GM19372 (cell line): ENCODE results near the gene IL12RB2.

Source experiments
- ATAC-seq: cut with Tn5 transposase; IDR thresholded peaks from one replicate; pipeline ENCODE4 v1.9.1; 2021; ENCODE audit warnings: mild to moderate bottlenecking, low read depth, moderate library complexity; ENCODE audit not compliant: unreplicated experiment

Gene IL12RB2

GRCh38 chr1:67312615-67313014, 4.9 kb downstream of the IL12RB2 start:
- no peak for ATAC-seq

- no peak for ATAC-seq
These were observed 6.4 kb downstream of the IL12RB2 start for GRCh38 chr1:67313934-67314671.

DNA sequence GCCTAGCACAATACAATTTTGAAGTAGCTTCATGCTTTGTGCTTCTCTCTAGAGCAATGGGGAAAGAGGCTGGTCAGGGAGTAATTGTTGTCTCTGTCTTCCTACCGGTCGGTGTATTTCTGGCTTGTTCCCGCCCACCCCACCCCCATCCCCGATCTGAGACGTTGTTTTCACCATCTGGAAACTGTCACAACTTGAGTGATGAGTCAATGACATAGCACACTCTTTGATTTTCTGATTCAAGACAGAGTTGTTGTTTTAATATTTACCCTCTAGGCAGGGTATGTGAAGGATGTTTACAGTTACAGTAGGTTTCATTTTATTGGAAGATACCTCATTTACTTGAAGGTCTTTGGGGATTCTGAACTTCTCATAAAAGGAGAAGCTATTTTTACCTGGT, 7.0 kb downstream of the IL12RB2 start:
- ATAC-seq, result no peak

DNA sequence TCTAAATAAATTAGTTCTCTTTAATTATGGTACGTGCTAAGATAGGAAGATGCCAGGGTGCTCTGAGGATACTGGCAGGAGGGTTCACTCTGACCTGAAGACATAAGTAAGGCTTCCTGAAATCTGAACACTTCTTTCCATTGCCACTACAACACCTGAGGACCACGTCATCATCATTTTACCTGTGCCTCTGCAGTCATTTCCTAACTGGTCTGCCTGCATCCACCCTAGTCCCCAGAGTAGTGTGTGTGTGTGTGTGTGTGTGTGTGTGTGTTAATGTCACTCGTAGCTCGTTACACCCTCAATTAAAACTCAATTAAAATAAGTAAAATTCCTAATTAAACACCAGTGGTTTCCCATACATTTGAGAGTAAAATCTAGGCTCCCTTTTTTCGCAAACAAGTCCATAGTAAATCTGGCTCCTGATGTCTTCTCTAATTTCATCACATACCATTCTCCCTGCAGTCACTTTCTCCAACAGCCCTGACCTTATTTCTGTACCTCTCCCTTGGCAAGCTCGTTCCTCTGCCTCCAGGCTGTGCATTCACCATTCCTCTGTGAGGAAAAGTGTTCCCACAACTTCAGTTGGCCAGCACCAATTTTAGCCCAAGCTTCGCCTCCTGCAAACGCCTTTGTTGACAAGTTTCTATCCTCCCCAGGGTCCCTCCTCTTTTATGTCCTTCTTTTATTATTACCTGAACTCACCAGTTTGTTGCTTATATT, 8.7 kb downstream of the IL12RB2 start:
- ATAC-seq, result no peak

GRCh38 chr1:67316918-67317317, 9.2 kb downstream of the IL12RB2 start:
- no peak for ATAC-seq

GRCh38 chr1:67317803-67318202, 10.1 kb downstream of the IL12RB2 start:
- no peak for ATAC-seq

DNA sequence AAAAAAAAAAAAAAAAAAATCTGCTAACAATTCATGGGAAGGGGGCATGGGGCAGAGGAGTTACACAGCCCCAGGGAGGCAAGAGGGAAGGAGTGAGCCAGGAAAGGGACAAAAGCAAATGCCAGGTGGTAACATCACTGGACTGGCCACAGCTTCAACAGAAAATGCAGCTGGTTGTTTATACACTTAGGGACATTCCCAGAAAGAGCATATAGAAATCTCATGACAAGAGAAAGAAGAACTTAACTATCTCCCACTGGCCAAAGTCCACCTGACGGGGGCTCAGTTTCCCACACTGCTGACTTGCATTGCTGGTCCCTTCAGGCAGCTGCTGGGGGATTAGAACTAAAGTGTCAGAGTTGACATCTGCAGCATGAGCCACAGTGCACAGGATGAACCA, 14.8 kb downstream of the IL12RB2 start:
- ATAC-seq, result no peak

GRCh38 chr1:67323087-67323486, 15.4 kb downstream of the IL12RB2 start:
- no peak for ATAC-seq

DNA sequence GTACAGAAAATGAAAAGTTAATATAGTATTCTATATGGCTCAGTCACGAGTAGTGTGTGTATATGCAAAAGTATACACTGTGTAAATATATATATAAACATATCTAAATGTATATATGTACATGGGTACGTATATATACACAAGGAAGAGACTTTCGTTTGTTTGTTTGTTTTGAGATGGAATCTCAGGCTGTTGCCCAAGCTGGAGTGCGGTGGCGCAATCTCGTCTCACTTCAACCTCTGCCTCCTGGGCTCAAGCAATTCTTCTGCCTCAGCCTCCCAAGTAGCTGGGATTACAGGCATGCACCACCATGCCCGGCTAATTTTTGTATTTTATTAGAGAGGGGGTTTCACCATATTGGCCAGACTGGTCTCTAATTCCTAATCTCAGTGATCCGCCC, 16.4 kb downstream of the IL12RB2 start:
- no peak for ATAC-seq

DNA sequence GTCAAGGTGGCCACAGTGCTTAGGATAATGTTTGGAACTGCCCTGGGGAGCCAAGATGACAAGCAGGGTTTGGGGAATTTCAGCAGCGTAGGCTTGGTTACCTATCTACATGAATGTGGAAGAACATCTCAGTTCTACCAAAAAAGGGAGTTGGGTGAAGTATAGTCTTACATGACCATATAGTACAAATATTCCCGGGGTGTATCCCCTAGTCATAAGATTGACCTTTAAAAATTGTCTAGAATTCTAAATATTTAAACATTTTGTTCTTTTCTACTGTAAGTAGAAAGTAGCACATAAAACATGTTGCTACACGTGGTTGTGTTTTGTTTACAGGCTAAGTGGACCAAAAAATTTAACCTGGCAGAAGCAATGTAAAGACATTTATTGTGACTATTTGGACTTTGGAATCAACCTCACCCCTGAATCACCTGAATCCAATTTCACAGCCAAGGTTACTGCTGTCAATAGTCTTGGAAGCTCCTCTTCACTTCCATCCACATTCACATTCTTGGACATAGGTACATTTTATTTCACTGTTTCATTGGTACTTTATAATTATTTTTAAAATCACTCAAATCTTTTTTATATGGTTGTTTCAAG, 20.3 kb downstream of the IL12RB2 start:
- no peak for ATAC-seq

- ATAC-seq, result peak; percentile 88
These were observed 25.2 kb downstream of the IL12RB2 start for GRCh38 chr1:67332653-67333529.

DNA sequence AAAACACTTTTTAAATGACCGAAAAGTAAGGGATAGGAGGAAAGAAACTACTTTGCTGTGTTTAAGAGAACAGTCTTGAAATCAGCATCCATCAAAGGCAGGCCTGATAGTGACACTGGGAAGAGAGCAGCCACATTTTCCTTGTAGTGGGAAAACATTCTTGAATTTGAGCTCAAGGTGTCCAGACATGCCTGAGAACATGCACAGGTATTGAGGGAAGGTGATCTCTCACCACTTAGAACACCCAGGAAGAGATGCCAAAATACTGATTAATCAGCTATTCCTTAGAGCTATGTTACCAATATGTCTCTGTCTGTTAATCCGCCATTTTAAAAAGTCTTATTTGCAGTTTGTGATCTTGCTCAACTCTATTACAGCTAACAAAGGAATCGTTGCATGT, 25.9 kb downstream of the IL12RB2 start:
- ATAC-seq, result no peak

GRCh38 chr1:67335411-67335810, 27.7 kb downstream of the IL12RB2 start:
- ATAC-seq, result no peak

- no peak for ATAC-seq
These were observed 28.5 kb downstream of the IL12RB2 start for GRCh38 chr1:67336157-67336556.

- no peak for ATAC-seq
These were observed 29.1 kb downstream of the IL12RB2 start for GRCh38 chr1:67336783-67337182.

GRCh38 chr1:67338642-67339041, 31.0 kb downstream of the IL12RB2 start:
- peak; percentile 32 for ATAC-seq

GRCh38 chr1:67339623-67340343, 32.1 kb downstream of the IL12RB2 start:
- ATAC-seq, result no peak

GRCh38 chr1:67342076-67342890, 34.6 kb downstream of the IL12RB2 start:
- no peak for ATAC-seq

- ATAC-seq, result no peak
These were observed 37.9 kb downstream of the IL12RB2 start for GRCh38 chr1:67345556-67345955.
